ENCODE measurements around the gene NOX4. TPM values are rescaled to one million over a fixed set of nuclear protein-coding genes. Genes with fewer than 3 reads are reported as not detected.
"Not testable (repeated sequence)": the region's sequence is repeated elsewhere in the genome, so short reads cannot be mapped to it uniquely, and the experiment has no call there.

Gene NOX4
- total RNA-seq, 1 experiment from 2014 or later, result not detected

- ChIA-PET CTCF (interaction anchor here (0.6 to 2.9 kb wide), 17 partner anchors 8 to 1661 kb away, joined by 3 to 21 read pairs (median 4); partner anchors contain the start of gene NOX4), POLR2A (no interaction called here)
- H3K9me3 Mint-ChIP-seq (ENCODE audit: unreplicated experiment), result no peaks in the 10 kb centered on the region
- intact Hi-C loops (cut with micrococcal nuclease), result loop anchor here (1.0 to 5.0 kb wide), 2 partner anchors 72 to 313 kb away; no protein-coding TSS in a partner anchor
- no TSS peak for BruUV-seq (replicated peaks)
- H3K27me3 Mint-ChIP-seq (ENCODE audit: insufficient read depth, unreplicated experiment), result peaks cover under 1% of the 10 kb centered on the region
- DNase-seq (ENCODE audit: unreplicated experiment), result peak; percentile 23
- TF ChIP-seq CTCF (IDR thresholded peaks at IDR 0.05; ENCODE audit: unreplicated experiment), result peak; percentile 21
- no peaks in the 10 kb centered on the region for H3K4me1 Mint-ChIP-seq (ENCODE audit: insufficient read depth, unreplicated experiment)
- H3K27ac Mint-ChIP-seq (ENCODE audit: low read depth, unreplicated experiment), result no peak overlapping the region
- no peak overlapping the region for H3K4me3 Mint-ChIP-seq (ENCODE audit: unreplicated experiment)
- no peaks in the 10 kb centered on the region for H3K36me3 Mint-ChIP-seq (ENCODE audit: insufficient read depth, unreplicated experiment)
Measured at GRCh38 chr11:89405629-89406028, 85.5 kb downstream of the NOX4 start.

- H3K9me3 Mint-ChIP-seq (ENCODE audit: unreplicated experiment); CTCF ChIA-PET; H3K27me3 Mint-ChIP-seq (ENCODE audit: insufficient read depth, unreplicated experiment); BruUV-seq (replicated peaks); intact Hi-C loops (cut with micrococcal nuclease); POLR2A ChIA-PET; H3K4me1 Mint-ChIP-seq (ENCODE audit: insufficient read depth, unreplicated experiment); H3K4me3 Mint-ChIP-seq (ENCODE audit: unreplicated experiment); H3K36me3 Mint-ChIP-seq (ENCODE audit: insufficient read depth, unreplicated experiment); H3K27ac Mint-ChIP-seq (ENCODE audit: low read depth, unreplicated experiment); DNase-seq (ENCODE audit: unreplicated experiment): not testable (repeated sequence)
Measured at GRCh38 chr11:89391654-89392053, 99.5 kb downstream of the NOX4 start.

- BruUV-seq (replicated peaks); DNase-seq (ENCODE audit: unreplicated experiment); CTCF ChIA-PET; H3K4me1 Mint-ChIP-seq (ENCODE audit: insufficient read depth, unreplicated experiment); intact Hi-C loops (cut with micrococcal nuclease); H3K27ac Mint-ChIP-seq (ENCODE audit: low read depth, unreplicated experiment); H3K36me3 Mint-ChIP-seq (ENCODE audit: insufficient read depth, unreplicated experiment); H3K27me3 Mint-ChIP-seq (ENCODE audit: insufficient read depth, unreplicated experiment); H3K9me3 Mint-ChIP-seq (ENCODE audit: unreplicated experiment); H3K4me3 Mint-ChIP-seq (ENCODE audit: unreplicated experiment); POLR2A ChIA-PET: not testable (repeated sequence)
Measured at GRCh38 chr11:89387501-89387900, 103.7 kb downstream of the NOX4 start.

GRCh38 chr11:89382986-89383385 is 108.2 kb downstream of the NOX4 start:
- H3K27me3 Mint-ChIP-seq (ENCODE audit: insufficient read depth, unreplicated experiment); H3K27ac Mint-ChIP-seq (ENCODE audit: low read depth, unreplicated experiment); H3K36me3 Mint-ChIP-seq (ENCODE audit: insufficient read depth, unreplicated experiment); CTCF ChIA-PET; BruUV-seq (replicated peaks); H3K9me3 Mint-ChIP-seq (ENCODE audit: unreplicated experiment); intact Hi-C loops (cut with micrococcal nuclease); DNase-seq (ENCODE audit: unreplicated experiment): not testable (repeated sequence)
- POLR2A ChIA-PET, result interaction anchor here (0.6 kb wide), 1 partner anchor 27 kb away, joined by 3 read pairs; no protein-coding TSS in a partner anchor
- Mint-ChIP-seq H3K4me1 (ENCODE audit: insufficient read depth, unreplicated experiment) (peaks cover 38% of the 10 kb centered on the region), H3K4me3 (ENCODE audit: unreplicated experiment) (peak overlapping the region; percentile 8)

- ChIA-PET POLR2A (interaction anchor here (0.6 to 1.5 kb wide), 4 partner anchors 9 to 1752 kb away, joined by 3 to 6 read pairs (median 3); no protein-coding TSS in a partner anchor), CTCF (interaction anchor here (0.9 to 1.6 kb wide), 3 partner anchors 23 to 49 kb away, joined by 3 read pairs; no protein-coding TSS in a partner anchor)
- intact Hi-C loops (cut with micrococcal nuclease), result no loop called here
- Mint-ChIP-seq H3K4me3 (ENCODE audit: unreplicated experiment) (no peak overlapping the region), H3K4me1 (ENCODE audit: insufficient read depth, unreplicated experiment) (peaks cover 40% of the 10 kb centered on the region), H3K27me3 (ENCODE audit: insufficient read depth, unreplicated experiment) (no peaks in the 10 kb centered on the region), H3K9me3 (ENCODE audit: unreplicated experiment) (no peaks in the 10 kb centered on the region), H3K27ac (ENCODE audit: low read depth, unreplicated experiment) (no peak overlapping the region), H3K36me3 (ENCODE audit: insufficient read depth, unreplicated experiment) (no peaks in the 10 kb centered on the region)
- peak; percentile 78 for DNase-seq (ENCODE audit: unreplicated experiment)
- no TSS peak for BruUV-seq (replicated peaks)
- no peak for TF ChIP-seq CTCF (IDR thresholded peaks at IDR 0.05; ENCODE audit: unreplicated experiment)
Measured at GRCh38 chr11:89381094-89381493, 110.1 kb downstream of the NOX4 start.

GRCh38 chr11:89379976-89380771 is 111.0 kb downstream of the NOX4 start:
- peak overlapping the region; percentile 4 for H3K4me3 Mint-ChIP-seq (ENCODE audit: unreplicated experiment)
- intact Hi-C loops (cut with micrococcal nuclease); H3K36me3 Mint-ChIP-seq (ENCODE audit: insufficient read depth, unreplicated experiment); H3K27ac Mint-ChIP-seq (ENCODE audit: low read depth, unreplicated experiment); H3K27me3 Mint-ChIP-seq (ENCODE audit: insufficient read depth, unreplicated experiment); DNase-seq (ENCODE audit: unreplicated experiment); H3K9me3 Mint-ChIP-seq (ENCODE audit: unreplicated experiment): not testable (repeated sequence)
- TSS peak; percentile 65 for BruUV-seq (replicated peaks)
- CTCF ChIA-PET, result interaction anchor here (1.6 kb wide), 1 partner anchor 47 kb away, joined by 3 read pairs; no protein-coding TSS in a partner anchor
- peaks cover 40% of the 10 kb centered on the region for H3K4me1 Mint-ChIP-seq (ENCODE audit: insufficient read depth, unreplicated experiment)
- POLR2A ChIA-PET, result interaction anchor here (0.5 to 1.5 kb wide), 4 partner anchors 9 to 141 kb away, joined by 3 to 6 read pairs (median 4); no protein-coding TSS in a partner anchor

- intact Hi-C loops (cut with micrococcal nuclease); CTCF ChIA-PET; H3K36me3 Mint-ChIP-seq (ENCODE audit: insufficient read depth, unreplicated experiment); H3K27me3 Mint-ChIP-seq (ENCODE audit: insufficient read depth, unreplicated experiment); BruUV-seq (replicated peaks); DNase-seq (ENCODE audit: unreplicated experiment); POLR2A ChIA-PET; H3K4me3 Mint-ChIP-seq (ENCODE audit: unreplicated experiment); H3K27ac Mint-ChIP-seq (ENCODE audit: low read depth, unreplicated experiment); H3K9me3 Mint-ChIP-seq (ENCODE audit: unreplicated experiment): not testable (repeated sequence)
- peaks cover 40% of the 10 kb centered on the region for H3K4me1 Mint-ChIP-seq (ENCODE audit: insufficient read depth, unreplicated experiment)
Measured at GRCh38 chr11:89378986-89379385, 112.2 kb downstream of the NOX4 start.

GRCh38 chr11:89369356-89369755 is 121.8 kb downstream of the NOX4 start:
- intact Hi-C loops (cut with micrococcal nuclease); H3K27me3 Mint-ChIP-seq (ENCODE audit: insufficient read depth, unreplicated experiment); DNase-seq (ENCODE audit: unreplicated experiment); H3K27ac Mint-ChIP-seq (ENCODE audit: low read depth, unreplicated experiment); H3K4me1 Mint-ChIP-seq (ENCODE audit: insufficient read depth, unreplicated experiment); H3K9me3 Mint-ChIP-seq (ENCODE audit: unreplicated experiment); POLR2A ChIA-PET; H3K36me3 Mint-ChIP-seq (ENCODE audit: insufficient read depth, unreplicated experiment); H3K4me3 Mint-ChIP-seq (ENCODE audit: unreplicated experiment); BruUV-seq (replicated peaks): not testable (repeated sequence)
- CTCF ChIA-PET, result interaction anchor here (0.7 kb wide), 1 partner anchor 35 kb away, joined by 3 read pairs; no protein-coding TSS in a partner anchor

Data from MCF 10A (cell line).